AG10803 (cell line): ENCODE results near the gene SLC7A10.

Source experiments
- DNase-seq: peaks from one replicate; pipeline ENCODE4 v3.0.0; 2010; ENCODE audit warnings: low read depth
- H3K4me3 ChIP-seq: 2 replicates; pipeline ENCODE4 v1.5.1; 2011; ENCODE audit warnings: mild to moderate bottlenecking, low read length, control low read depth
- TF ChIP-seq, protein P1 (sequence below): conservative IDR thresholded peaks from 2 replicates; pipeline ENCODE4 v1.5.1; 2011; ENCODE audit warnings: mild to moderate bottlenecking, low read length, control low read depth, inconsistent platforms

The SLC7A10 gene

DNA sequence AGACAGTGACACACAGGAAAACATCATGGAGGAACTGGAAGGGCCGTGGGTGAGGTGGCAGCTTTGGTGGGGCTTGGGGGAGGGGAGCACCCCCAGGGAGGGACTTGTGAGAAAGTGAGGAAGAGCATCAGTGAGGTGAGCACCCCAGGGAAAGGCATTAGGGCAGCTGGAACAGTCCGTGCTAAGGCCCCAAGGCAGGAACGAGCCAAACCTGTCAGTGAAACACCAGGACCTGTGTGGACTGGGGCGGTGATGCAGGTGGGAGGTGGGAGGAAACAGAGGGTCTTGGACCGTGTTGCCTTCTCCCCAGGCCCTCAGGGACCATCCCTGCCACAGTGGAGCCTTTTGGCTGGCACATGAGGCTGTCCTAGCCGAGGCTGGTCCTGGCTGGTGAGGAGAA is 17.3 kb upstream of the SLC7A10 start:
- no peak for DNase-seq
- no peak overlapping the region for H3K4me3 ChIP-seq
- TF ChIP-seq, protein P1, sequence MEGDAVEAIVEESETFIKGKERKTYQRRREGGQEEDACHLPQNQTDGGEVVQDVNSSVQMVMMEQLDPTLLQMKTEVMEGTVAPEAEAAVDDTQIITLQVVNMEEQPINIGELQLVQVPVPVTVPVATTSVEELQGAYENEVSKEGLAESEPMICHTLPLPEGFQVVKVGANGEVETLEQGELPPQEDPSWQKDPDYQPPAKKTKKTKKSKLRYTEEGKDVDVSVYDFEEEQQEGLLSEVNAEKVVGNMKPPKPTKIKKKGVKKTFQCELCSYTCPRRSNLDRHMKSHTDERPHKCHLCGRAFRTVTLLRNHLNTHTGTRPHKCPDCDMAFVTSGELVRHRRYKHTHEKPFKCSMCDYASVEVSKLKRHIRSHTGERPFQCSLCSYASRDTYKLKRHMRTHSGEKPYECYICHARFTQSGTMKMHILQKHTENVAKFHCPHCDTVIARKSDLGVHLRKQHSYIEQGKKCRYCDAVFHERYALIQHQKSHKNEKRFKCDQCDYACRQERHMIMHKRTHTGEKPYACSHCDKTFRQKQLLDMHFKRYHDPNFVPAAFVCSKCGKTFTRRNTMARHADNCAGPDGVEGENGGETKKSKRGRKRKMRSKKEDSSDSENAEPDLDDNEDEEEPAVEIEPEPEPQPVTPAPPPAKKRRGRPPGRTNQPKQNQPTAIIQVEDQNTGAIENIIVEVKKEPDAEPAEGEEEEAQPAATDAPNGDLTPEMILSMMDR = no peak

- TF ChIP-seq, protein P1 = no peak
- no peak for DNase-seq
- H3K4me3 ChIP-seq = no peak overlapping the region
Measured at GRCh38 chr19:33242131-33242530, 16.5 kb upstream of the SLC7A10 start.

GRCh38 chr19:33241530-33242101 is 16.0 kb upstream of the SLC7A10 start:
- DNase-seq = no peak
- TF ChIP-seq, protein P1 = peak; percentile 61
- H3K4me3 ChIP-seq = no peak overlapping the region

DNA sequence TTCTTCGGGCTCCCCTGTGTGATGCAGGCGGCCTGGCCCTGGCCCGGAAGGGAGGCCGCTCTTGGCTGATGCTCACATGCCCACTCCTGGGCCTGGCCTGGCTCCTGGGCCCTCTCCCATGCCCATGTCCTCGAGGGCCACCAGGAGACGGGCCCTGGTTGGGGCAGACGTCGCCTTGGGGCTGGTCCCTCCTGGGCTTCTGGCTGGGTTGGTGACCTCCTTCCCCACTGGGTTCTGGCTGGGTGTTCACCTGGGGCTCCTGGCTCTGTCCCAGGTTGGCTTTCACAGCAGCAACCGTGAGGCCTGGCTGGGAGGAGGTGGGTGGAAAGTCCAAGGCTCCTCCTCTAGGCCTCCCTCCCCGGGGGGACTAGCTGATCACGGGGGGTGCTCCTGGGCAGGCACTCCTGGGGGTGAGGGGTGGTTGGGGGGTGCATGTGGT is 15.5 kb upstream of the SLC7A10 start:
- no peak overlapping the region for H3K4me3 ChIP-seq
- no peak for DNase-seq
- TF ChIP-seq, protein P1 = no peak

- H3K4me3 ChIP-seq = no peak overlapping the region
- no peak for DNase-seq
- TF ChIP-seq, protein P1 = no peak
Measured at GRCh38 chr19:33240181-33240771, 14.6 kb upstream of the SLC7A10 start.

DNA sequence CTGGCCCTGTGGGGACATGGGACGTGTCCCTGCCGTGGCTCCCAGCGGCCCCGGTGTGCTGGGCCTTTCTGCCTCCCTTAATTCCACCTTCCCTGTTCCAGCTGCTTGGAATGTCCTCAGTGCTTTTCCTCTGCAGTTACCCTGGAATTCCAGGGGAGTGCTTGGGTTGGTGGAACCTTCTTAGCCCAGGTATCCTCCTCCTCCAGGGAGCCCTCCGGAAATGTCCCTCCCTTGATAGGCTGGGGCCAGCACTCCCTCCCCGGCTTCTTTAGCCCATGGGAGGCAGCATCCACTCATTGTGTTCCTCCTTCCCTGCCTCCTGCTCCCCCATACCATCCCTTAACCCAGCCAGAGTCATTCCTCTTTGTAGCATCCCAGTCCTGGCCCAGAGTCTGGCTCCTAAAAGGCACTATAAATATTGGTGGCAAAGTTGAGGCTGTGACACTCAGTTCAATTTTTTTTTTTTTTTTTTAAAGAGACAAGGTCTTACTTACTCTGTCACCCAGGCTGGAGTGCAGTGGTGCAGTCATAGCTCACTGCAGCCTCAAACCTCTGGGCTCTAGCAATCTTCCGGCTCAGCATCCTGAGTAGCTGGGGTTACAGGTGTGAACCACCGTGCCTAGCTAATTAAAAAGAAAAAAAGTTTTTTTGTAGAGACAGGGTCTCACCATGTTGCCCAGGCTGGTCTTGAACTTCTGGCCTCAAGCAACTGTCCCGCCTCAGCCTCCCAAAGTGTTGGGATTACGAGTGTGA is 13.7 kb upstream of the SLC7A10 start:
- no peak for DNase-seq
- TF ChIP-seq, protein P1 = no peak
- H3K4me3 ChIP-seq = no peak overlapping the region
